ENCODE data around the gene PTPRH. TPM values are rescaled to one million over a fixed set of nuclear protein-coding genes. Genes with fewer than 3 reads are reported as not detected.

Gene PTPRH
- total RNA-seq, 2 donors from 2014 or later = 1.3 to 7.8 TPM

GRCh38 chr19:55232986-55233385 is 23.7 kb upstream of the PTPRH start:
- Histone ChIP-seq H3K36me3 (peaks cover 56% of the 10 kb centered on the region), H3K4me1 (peaks cover 0 to 14% of the 10 kb centered on the region in 2 donors), H3K27me3 (no peaks in the 10 kb centered on the region), H3K9me3 (no peaks in the 10 kb centered on the region), H3K4me3 (no peak overlapping the region), H3K27ac (no peak overlapping the region)
- no peak for DNase-seq (ENCODE audit: low spot score)
- TF ChIP-seq CTCF (IDR thresholded peaks at IDR 0.05) = no peak

GRCh38 chr19:55232286-55232602 is 22.9 kb upstream of the PTPRH start:
- no peak for DNase-seq (ENCODE audit: low spot score)
- Histone ChIP-seq H3K27me3 (no peaks in the 10 kb centered on the region), H3K4me3 (no peak overlapping the region), H3K36me3 (peaks cover 49% of the 10 kb centered on the region), H3K27ac (no peak overlapping the region), H3K4me1 (peaks cover 0 to 22% of the 10 kb centered on the region in 2 donors), H3K9me3 (no peaks in the 10 kb centered on the region)
- TF ChIP-seq CTCF (IDR thresholded peaks at IDR 0.05) = no peak

- H3K9me3 ChIP-seq = no peaks in the 10 kb centered on the region
- TF ChIP-seq CTCF (IDR thresholded peaks at IDR 0.05) = no peak
- H3K27me3 ChIP-seq = no peaks in the 10 kb centered on the region
- peaks cover 0 to 23% of the 10 kb centered on the region in 2 donors for H3K4me1 ChIP-seq
- no peak overlapping the region for H3K27ac ChIP-seq
- DNase-seq (ENCODE audit: low spot score) = no peak
- peaks cover 43% of the 10 kb centered on the region for H3K36me3 ChIP-seq
- H3K4me3 ChIP-seq = no peak overlapping the region
Measured at GRCh38 chr19:55231391-55232285, 22.3 kb upstream of the PTPRH start.

- no peak for DNase-seq (ENCODE audit: low spot score)
- Histone ChIP-seq H3K36me3 (peaks cover 34% of the 10 kb centered on the region), H3K4me1 (peaks cover 0 to 23% of the 10 kb centered on the region in 2 donors)
Measured at GRCh38 chr19:55230780-55231179, 21.5 kb upstream of the PTPRH start.

GRCh38 chr19:55230329-55230728 is 21.0 kb upstream of the PTPRH start:
- DNase-seq (ENCODE audit: low spot score) = no peak
- Histone ChIP-seq H3K36me3 (peaks cover 33% of the 10 kb centered on the region), H3K9me3 (no peaks in the 10 kb centered on the region), H3K27ac (no peak overlapping the region), H3K4me1 (peaks cover 0 to 23% of the 10 kb centered on the region in 2 donors), H3K4me3 (no peak overlapping the region), H3K27me3 (no peaks in the 10 kb centered on the region)
- no peak for TF ChIP-seq CTCF (IDR thresholded peaks at IDR 0.05)

More at GRCh38 chr19:55230780-55231179, 21.5 kb upstream of the PTPRH start:
- Histone ChIP-seq H3K27me3 (no peaks in the 10 kb centered on the region), H3K4me3 (no peak overlapping the region), H3K27ac (no peak overlapping the region), H3K9me3 (no peaks in the 10 kb centered on the region)
- TF ChIP-seq CTCF (IDR thresholded peaks at IDR 0.05) = no peak

All from right atrium auricular region (tissue), 2 donors.